OCI-LY7 (cell line): ENCODE measurements around the gene BAIAP2L1.

ENCODE experiments used
- CTCF ChIP-seq: fragments of 200-600 bp; sonication (generic); conservative IDR thresholded peaks from 2 replicates; pipeline ENCODE4 v1.5.1; 2014; ENCODE audit warnings: mild to moderate bottlenecking, antibody characterized with exemption, low read length, moderate library complexity, mixed read lengths
- EZH2phosphoT487 ChIP-seq: fragments of 200-600 bp; sonication (generic); IDR thresholded peaks from 2 replicates; pipeline ENCODE4 v1.6.1; 2018; ENCODE audit warnings: low read depth, borderline replicate concordance, mild to moderate bottlenecking, mixed run types, antibody characterized with exemption, low read length, moderate library complexity, mixed read lengths

GRCh38 chr7:98323597-98324322, 77.1 kb downstream of the BAIAP2L1 start:
- TF ChIP-seq CTCF (no peak), EZH2phosphoT487 (no peak)
